Activated CD8-positive, alpha-beta T cell treated with anti-CD3 and anti-CD28 coated beads for 36 hours (primary cell): ENCODE measurements around the gene GRM8. TPM values are rescaled to one million over a fixed set of nuclear protein-coding genes. Genes with fewer than 3 reads are reported as not detected.

ENCODE experiments used
- ATAC-seq: fragments of 200-7000 bp; cut with Tn5 transposase; one replicate; pipeline ENCODE4 v1.10.0; 2021; ENCODE audit warnings: mild to moderate bottlenecking, moderate library complexity
- CTCF ChIA-PET: fragments of 350-600 bp; sonication (Branson Sonifier 250); formaldehyde crosslinking; loops from one replicate; lab custom pipeline; 2021; ENCODE audit warnings: antibody characterized with exemption; lab: Charles Lee
- POLR2A ChIA-PET: fragments of 350-600 bp; sonication (Branson Sonifier 250); formaldehyde crosslinking; loops from one replicate; lab custom pipeline; 2021; ENCODE audit warnings: antibody characterized with exemption; lab: Charles Lee
- DNase-seq: peaks from one replicate; pipeline ENCODE4 v3.0.0-alpha.2; 2020
- H3K27ac Mint-ChIP-seq: one replicate; pipeline ENCODE4 v1.8.0; 2021; ENCODE audit warnings: mild to moderate bottlenecking, mixed read lengths
- H3K27me3 Mint-ChIP-seq: one replicate; pipeline ENCODE4 v1.8.0; 2021; ENCODE audit warnings: mixed read lengths
- H3K36me3 Mint-ChIP-seq: one replicate; pipeline ENCODE4 v1.8.0; 2021; ENCODE audit warnings: low read depth, mixed read lengths
- H3K4me1 Mint-ChIP-seq: one replicate; pipeline ENCODE4 v1.8.0; 2021; ENCODE audit warnings: low read depth, mixed read lengths
- H3K4me3 Mint-ChIP-seq: one replicate; pipeline ENCODE4 v1.8.0; 2021; ENCODE audit warnings: mild to moderate bottlenecking, moderate library complexity, mixed read lengths
- H3K9me3 Mint-ChIP-seq: one replicate; pipeline ENCODE4 v1.8.0; 2021; ENCODE audit warnings: mixed read lengths
- CTCF ChIP-seq: fragments of 200-600 bp; IDR thresholded peaks from one replicate; pipeline ENCODE4 v1.8.0; 2022; ENCODE audit warnings: antibody characterized with exemption, mild to moderate bottlenecking
- intact Hi-C: fragments of 100-400 bp; cut with micrococcal nuclease; formaldehyde crosslinking; loops from one replicate; pipeline ENCODE4 v1.10.0; 2022
- total RNA-seq, 2 experiments: library from RNA; stranded (reverse); gene quantifications; one replicate each; pipeline ENCODE4 v1.2.3, GENCODE V29; 2021

GRM8 gene
- total RNA-seq, 2 experiments from 2014 or later: not detected

- Mint-ChIP-seq H3K27ac (no peak overlapping the region), H3K4me1 (no peaks in the 10 kb centered on the region), H3K9me3 (peaks cover 4% of the 10 kb centered on the region), H3K36me3 (no peaks in the 10 kb centered on the region), H3K27me3 (no peaks in the 10 kb centered on the region), H3K4me3 (no peak overlapping the region)
- CTCF ChIA-PET: interaction anchor here (0.8 kb wide), 1 partner anchor 8 kb away, joined by 3 read pairs; no protein-coding TSS in a partner anchor
- TF ChIP-seq CTCF: no peak
- DNase-seq: no peak
- intact Hi-C loops: no loop called here
- no peak for ATAC-seq
- POLR2A ChIA-PET: interaction anchor here (0.6 kb wide), 1 partner anchor 91 kb away, joined by 3 read pairs; no protein-coding TSS in a partner anchor
Measured at GRCh38 chr7:126485791-126486190, 767.0 kb downstream of the GRM8 start.

- no peak for ATAC-seq
- Mint-ChIP-seq H3K9me3 (peaks cover 9% of the 10 kb centered on the region), H3K36me3 (no peaks in the 10 kb centered on the region), H3K27ac (no peak overlapping the region), H3K27me3 (no peaks in the 10 kb centered on the region), H3K4me3 (no peak overlapping the region), H3K4me1 (no peaks in the 10 kb centered on the region)
- ChIA-PET CTCF (no interaction called here), POLR2A (no interaction called here)
- intact Hi-C loops: no loop called here
- TF ChIP-seq CTCF: no peak
- no peak for DNase-seq
Measured at GRCh38 chr7:126483972-126484371, 768.8 kb downstream of the GRM8 start.

GRCh38 chr7:126472825-126473224 lies 779.9 kb downstream of the GRM8 start:
- no peak for ATAC-seq
- Mint-ChIP-seq H3K4me1 (no peaks in the 10 kb centered on the region), H3K27ac (no peak overlapping the region), H3K4me3 (no peak overlapping the region), H3K36me3 (no peaks in the 10 kb centered on the region), H3K9me3 (peaks cover 7% of the 10 kb centered on the region), H3K27me3 (no peaks in the 10 kb centered on the region)
- CTCF ChIA-PET: no interaction called here
- intact Hi-C loops: no loop called here
- DNase-seq: no peak
- no peak for TF ChIP-seq CTCF
- POLR2A ChIA-PET: no interaction called here

GRCh38 chr7:126462405-126462804 lies 790.3 kb downstream of the GRM8 start:
- H3K36me3 Mint-ChIP-seq: no peaks in the 10 kb centered on the region
- ATAC-seq (no peak), DNase-seq (no peak)
- H3K27ac Mint-ChIP-seq: no peak overlapping the region
- H3K4me1 Mint-ChIP-seq: no peaks in the 10 kb centered on the region
- intact Hi-C loops: no loop called here
- no peak for TF ChIP-seq CTCF
- no peak overlapping the region for H3K4me3 Mint-ChIP-seq
- POLR2A ChIA-PET: no interaction called here
- H3K27me3 Mint-ChIP-seq: no peaks in the 10 kb centered on the region
- peaks cover 2% of the 10 kb centered on the region for H3K9me3 Mint-ChIP-seq
- CTCF ChIA-PET: no interaction called here

GRCh38 chr7:126460664-126461063 lies 792.1 kb downstream of the GRM8 start:
- CTCF ChIA-PET: no interaction called here
- H3K27me3 Mint-ChIP-seq: no peaks in the 10 kb centered on the region
- H3K36me3 Mint-ChIP-seq: no peaks in the 10 kb centered on the region
- H3K4me1 Mint-ChIP-seq: no peaks in the 10 kb centered on the region
- H3K27ac Mint-ChIP-seq: no peak overlapping the region
- DNase-seq: no peak
- POLR2A ChIA-PET: no interaction called here
- no peak for TF ChIP-seq CTCF
- peaks cover 2% of the 10 kb centered on the region for H3K9me3 Mint-ChIP-seq
- intact Hi-C loops: no loop called here
- ATAC-seq: no peak
- H3K4me3 Mint-ChIP-seq: no peak overlapping the region
